Stimulated activated CD8-positive, alpha-beta memory T cell treated with anti-CD3 and anti-CD28 coated beads, Interleukin-12 subunit alpha, Interleukin-12 subunit beta, amount 100 ng/mL, for 24 hours (primary cell): ENCODE results near the gene LRRC14B.
"Not testable (repeated sequence)": the region's sequence is repeated elsewhere in the genome, so short reads cannot be mapped to it uniquely, and the experiment has no call there.

ENCODE experiments used
- DNase-seq: peaks from one replicate; pipeline ENCODE4 v3.0.0-alpha.2; 2020; ENCODE audit errors: extremely low read depth

Gene LRRC14B

DNA sequence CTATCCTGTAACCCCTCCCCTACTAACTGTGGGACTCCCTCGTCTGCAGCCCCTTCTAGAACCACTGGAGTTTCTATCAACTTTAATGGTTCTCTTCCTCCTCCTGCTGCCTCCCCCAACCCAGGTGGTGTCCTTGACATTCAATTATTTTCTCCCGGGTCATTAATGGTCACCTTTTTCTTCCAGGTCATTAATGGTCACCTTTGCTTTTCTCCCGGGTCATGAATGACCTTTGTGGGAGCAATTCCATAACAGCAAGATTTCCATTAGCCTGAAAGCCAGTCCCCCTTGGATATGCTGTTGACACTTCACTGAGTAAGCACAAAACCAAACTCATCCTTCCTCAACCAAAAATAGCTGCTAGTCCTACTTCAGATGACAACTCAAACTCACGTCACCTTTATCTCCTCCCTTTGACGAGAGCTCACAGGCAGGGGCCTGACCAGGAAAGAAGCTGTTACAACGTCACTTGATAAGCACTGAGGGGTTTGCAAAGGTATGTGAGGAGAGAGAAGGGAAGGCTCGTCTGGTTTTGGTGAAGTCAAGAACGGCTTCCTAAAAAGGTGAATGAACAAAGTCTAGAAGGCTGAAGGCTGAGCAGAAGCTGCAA, 15.7 kb downstream of the LRRC14B start:
- DNase-seq: no peak

DNA sequence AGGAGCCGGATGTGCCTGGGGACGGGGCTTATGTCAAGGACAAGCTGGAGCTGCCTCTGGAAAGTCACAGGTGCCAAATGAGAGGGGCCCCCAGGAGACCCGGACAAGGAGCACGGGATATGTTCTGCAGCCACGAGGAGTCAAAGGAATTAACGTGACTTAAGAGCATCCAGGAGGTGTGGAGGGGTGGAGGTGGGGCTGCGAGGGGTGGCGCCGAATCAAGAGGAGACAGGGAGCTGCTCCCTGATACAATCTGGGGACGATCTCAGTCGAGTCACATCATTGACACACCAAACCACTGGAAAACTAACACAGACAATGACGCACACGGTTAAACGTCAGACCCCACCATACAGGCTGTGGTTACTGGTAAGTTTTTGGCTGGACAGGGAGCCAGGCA, 16.3 kb downstream of the LRRC14B start:
- no peak for DNase-seq

DNA sequence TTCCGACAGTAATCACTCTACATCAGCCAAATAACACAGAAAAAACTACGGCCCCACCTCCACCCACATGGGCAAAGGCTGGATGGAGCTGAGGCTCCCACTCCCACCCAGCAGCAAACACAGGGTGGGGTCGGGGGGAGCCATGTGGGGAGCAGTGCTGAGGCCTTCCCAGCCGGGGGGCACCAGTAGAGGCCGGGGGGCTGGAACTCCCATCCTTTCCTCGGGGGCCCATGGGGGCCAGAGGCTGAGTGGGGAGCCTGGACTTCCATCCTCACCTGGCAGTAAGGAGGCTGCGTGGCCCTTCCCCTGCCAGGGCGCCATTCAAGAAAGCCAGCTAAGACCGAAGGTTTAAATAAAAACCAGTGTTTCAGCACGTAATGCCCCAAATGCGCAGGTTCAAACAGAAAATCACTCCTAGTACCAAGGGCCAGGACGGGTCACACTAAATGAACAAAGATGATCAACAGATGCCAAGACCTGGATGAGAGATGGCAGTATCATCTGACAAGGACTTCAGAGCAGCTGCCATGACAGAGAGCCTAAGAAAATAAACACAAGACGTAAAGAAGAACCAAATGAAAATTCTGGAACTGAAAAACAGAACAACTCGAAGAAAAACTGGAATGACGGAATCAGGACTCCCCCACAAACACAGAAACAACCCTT, 17.3 kb downstream of the LRRC14B start:
- no peak for DNase-seq

DNA sequence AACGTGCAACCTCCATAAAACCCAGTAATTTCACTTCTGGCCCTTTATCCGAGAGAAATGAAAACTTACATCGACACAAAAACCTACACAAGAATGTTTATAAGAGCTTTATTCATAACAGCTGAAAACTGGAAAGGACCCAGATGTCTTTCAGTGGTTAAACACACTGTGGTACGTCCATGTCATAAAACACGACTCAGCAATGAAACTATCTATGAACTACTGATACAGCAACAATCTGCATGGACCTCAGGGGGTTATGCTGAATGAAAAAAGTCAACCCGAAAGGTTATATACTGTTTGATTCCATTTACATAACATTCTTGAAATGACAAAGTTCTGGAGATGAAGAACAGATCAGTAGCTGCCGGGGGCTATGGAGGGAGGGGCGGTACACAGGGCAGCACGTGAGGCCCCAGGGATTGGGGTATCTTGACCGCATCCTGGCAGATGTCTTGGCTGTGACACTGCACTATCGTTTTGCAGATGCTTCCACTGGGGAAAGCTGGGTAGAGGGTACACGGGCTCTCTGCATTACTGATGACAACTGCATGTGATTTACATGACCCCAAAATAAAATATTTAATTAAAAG, 22.6 kb downstream of the LRRC14B start:
- no peak for DNase-seq

DNA sequence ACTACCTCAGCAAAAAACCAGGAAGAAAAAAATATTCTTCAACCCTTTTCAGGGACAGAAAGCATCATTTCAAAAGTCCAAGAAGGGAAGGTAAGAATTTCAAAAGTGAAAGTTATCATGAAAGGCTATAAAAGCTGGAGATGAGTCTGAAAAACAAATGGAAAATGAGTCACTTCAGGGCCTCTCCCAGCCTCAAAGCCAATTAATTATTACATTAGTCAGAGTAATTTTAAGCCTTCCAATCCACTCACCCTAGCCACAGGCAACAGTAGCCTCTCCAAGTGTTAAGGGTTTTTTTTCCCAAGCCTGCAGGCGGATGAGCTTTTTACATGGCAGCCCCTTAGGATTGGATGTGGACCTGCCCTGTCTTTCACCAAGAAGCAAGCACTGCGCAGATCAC, 24.0 kb downstream of the LRRC14B start:
- DNase-seq: not testable (repeated sequence)

DNA sequence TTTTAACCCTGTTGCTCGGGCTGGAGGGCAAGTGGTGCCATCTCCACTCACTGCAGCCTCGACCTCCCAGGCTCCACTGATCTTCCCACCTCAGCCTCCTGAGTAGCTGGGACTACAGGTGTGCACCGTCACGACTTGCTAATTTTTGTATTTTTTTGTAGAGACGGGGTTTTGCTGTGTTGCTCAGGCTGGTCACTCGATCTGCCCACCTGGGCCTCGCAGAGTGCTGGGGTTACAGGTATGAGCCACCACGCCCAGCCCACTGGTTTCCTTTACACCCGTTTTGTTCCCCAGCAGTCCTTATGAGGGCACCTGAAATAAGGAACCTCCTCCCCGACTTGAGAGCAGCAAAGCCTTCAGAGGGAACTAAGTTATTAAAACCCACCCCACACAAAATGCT, 24.8 kb downstream of the LRRC14B start:
- DNase-seq: not testable (repeated sequence)

DNA sequence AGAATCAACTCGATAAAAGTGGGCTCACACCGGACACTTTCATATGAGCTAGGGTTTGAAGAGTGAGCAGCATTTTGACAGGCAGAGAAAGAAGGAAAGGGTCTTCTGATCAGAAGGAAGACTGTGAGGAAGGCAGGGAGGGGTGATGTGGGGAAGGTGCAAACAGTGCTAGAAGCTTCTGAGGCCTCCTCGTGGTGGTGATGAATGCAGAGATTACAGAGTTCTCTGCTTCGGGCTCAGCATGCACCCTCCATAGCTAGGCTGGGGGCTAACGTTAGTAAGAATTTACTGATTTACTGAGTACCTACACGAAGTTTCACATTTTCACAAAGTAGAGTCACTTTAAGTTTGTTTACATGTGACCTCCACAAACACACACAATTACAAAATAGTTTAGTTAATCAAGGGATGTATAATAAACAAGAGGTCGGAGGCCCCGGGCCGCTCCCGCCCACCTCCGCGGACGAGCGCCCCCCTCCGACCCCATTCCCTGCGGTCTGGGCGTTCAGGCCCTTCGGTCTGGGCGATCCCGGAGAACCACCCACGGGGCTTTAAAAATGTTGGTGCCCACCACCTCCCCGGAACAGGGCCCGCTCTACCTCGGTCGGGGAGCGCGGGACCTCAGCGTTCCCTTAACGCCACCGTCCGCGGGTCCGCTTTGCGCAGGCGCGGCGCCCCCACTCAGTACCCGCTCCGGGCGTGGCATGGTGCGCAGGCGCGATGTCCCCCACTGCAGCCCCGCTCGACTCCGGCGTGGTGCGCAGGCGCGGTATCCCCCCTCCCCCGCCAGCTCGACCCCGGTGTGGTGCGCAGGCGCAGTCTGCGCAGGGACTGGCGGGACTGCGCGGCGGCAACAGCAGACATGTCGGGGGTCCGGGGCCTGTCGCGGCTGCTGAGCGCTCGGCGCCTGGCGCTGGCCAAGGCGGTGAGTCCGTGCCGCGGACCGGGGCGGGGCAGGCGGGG, 26.5 kb downstream of the LRRC14B start, which contains the start of the genes CCDC127 and SDHA:
TSS of gene CCDC127 (minus strand) at position 660 of the 963 bp plus-strand sequence. CDS start 1,304 bp downstream, outside the sequence.
TSS of gene SDHA (plus strand) at position 827 of the 963 bp plus-strand sequence. CDS start at position 863, 36 bp downstream.
- DNase-seq: peak; percentile 98

DNA sequence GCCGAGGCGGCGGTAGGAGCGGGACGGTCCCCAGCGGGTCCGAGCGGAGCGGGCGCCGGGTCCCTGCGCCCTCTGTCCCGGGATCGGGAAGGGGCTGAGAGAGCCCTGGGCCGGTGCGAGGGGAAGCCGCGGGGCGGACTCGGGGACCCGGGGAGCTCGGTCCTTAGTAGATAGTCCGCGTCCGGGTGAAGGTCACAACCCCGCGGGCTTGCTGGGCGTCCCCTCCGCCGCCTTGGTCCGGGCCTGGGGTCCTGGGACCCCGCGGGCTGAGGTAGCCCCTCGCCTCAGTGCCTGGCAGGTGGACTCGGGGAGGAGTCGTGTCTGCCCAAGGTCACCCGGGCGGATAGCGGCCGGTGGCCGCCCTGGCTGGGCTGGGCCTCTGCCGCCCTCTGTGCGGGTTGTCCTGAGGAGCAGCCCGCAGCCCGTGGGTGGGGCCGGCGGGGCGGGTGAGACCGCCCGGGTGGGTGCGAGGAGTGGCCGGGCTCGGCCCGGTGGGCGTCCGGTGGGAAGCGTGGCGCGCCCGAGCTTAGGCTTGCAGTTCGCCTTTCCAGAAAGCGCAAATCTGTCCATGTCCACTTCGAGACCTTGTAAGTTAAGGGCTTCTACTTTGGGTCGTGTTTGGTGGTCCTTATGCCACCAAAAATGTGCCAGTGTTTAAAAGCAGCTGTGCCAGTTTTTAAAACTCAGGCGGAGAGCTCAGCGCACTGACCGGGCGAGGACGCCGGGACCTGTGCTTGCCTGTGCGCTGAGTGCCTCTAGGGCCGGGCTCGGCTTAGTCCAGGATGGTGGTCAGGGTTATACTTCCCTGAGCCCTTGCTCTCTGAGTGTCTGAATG, 27.4 kb downstream of the LRRC14B start:
- DNase-seq: no peak

DNA sequence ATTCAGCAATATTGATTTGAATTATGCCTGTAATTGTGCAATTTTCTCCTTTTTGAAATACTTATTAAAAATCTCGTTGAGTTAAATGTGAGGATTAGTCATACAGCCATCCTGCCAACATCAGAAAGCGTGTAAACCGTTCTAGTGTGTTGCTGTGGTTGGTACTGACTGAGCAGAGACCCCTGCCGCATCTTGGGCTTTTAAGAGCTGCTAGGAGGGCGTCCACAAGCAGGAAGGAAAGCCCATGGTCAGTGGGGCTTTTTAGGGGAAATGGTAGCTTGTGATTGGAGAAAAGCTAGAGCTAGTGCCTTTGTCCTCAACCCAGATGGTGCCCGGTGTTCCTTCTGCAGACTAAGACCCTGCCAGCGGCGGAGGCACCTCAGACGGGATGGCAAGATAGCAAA, 28.2 kb downstream of the LRRC14B start:
- no peak for DNase-seq

DNA sequence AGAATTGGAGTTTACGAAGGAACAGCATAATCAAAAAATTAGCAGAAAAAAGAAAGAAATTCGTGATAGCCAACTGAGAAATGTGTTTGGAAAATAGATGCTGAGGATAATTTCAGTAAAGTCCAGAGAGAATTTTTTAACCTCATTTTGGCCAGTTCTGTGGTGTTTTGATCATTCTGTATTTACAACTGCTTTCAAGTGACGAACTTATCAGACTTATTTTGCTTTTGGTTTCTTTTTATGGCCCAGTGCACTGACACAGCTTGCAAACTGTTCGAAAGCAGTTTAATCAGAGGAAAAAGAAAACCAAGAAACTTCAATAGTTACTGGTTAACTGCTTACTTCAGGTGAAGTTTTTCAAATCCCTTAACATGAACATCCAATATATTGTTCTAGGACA, 28.7 kb downstream of the LRRC14B start:
- DNase-seq: no peak

DNA sequence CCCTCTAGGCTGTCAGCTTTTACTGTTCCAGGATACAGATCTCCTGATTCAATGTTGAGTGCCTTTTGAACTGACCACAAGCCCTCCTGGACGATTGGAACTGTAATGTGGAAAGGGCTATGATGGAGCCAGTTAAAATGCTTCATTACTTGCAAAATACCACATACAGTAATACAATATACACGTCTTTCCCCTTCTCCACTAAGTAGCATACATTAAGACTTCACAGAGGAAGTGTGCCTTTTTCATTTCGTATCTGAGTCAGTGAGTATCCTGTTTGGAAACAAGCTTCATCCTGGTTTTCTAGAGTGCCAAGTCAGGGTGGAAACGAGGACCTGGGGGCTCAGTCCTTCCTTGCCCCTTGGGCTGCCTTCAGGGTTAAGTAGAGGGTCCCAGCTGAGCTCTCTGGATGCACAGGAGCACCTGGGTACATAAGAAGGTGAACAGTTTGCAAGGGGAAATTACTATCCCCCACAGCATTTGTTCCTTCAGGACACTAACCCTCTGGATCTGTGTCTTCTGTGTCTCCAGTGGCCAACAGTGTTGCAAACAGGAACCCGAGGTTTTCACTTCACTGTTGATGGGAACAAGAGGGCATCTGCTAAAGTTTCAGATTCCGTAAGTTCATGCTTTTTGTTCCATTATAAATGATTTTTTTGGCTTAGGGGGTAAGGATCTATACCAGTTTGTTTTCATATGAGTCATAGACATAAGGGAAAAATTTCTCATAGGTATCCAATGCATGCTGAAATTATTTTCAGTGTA, 31.8 kb downstream of the LRRC14B start:
- not testable (repeated sequence) for DNase-seq

DNA sequence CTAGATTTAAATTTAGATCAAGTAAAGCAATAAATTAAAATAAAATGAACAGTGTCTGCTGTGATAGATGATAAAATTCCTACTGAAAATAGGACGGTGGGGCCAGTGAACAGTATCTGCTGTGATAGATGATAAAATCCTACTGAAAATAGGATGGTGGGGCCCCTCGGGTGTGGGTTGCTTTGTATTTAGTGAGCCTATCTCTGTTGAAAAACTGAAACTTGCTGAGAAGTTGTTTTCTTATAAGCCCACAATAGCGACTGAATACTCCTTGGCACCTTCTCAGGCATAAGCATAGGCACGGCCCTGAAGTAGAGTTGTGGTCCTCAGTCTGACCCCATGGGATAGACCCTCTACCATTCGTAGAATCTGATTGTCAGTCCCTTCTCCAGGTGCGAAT, 32.5 kb downstream of the LRRC14B start:
- DNase-seq: no peak

DNA sequence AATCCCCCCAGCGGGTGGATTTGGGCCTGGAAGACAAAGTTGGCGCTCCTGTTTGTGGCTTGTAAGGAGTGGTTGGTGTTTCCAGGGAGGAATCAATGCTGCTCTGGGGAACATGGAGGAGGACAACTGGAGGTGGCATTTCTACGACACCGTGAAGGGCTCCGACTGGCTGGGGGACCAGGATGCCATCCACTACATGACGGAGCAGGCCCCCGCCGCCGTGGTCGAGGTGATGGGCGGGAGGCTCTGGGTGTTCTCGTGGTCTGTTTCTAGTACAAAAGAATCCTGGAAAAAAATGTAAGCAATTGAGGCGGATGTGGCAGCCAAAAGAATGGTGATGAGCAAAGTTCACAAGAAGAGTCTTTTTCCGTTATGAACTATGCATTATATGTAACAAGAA, 34.0 kb downstream of the LRRC14B start:
- no peak for DNase-seq

DNA sequence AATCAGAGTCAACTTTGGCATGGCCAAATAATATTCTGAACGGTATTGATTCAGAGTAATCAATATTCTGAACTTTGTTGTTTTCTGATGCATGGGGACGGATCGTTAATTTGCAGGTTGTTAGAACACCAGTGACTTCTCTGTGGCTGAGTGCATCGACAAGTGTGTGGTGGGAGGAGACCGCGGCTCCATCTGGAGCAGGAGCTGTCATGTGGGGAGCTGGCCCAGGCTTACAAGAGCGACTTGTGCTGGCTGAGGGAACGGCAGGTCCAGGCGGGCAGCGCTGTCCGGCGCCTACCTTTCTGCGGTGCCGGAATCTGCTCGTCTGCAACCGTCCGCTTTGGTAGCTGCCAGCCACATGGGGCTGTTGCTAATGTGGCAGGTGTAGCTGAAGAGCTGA, 36.1 kb downstream of the LRRC14B start:
- DNase-seq: not testable (repeated sequence)

DNA sequence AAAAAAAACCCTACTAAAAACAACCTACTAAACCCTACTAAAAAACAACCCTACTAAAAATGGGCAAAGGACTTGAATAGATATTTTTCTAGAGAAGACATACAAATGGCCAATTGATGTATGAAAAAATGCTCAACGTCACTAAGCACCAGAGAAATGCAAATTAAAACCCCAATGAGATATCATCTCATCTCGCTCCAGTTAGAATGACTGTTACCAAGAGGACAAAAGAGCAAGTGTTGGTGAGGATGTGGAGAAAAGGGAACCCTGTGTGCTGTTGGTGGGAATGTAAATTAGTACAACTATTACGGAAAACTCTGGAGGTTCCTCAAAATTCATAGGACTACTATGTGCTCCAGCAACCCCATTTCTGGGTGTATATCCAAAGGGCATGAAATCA, 37.6 kb downstream of the LRRC14B start:
- no peak for DNase-seq

DNA sequence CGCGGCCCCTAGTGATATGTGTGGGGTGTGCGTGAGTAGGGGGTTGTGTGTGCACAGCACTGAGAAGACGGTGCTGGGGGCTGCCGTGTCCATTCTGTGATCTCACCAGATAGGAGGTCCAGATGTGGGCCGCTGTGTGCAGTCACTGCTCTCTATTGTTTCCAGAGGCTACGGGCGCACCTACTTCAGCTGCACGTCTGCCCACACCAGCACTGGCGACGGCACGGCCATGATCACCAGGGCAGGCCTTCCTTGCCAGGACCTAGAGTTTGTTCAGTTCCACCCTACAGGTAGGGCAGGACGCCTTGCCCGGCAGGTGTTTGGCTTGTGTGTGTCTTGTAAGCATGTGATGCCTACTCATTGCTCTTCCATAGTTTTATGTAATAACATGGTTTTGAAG, 39.4 kb downstream of the LRRC14B start:
- no peak for DNase-seq

DNA sequence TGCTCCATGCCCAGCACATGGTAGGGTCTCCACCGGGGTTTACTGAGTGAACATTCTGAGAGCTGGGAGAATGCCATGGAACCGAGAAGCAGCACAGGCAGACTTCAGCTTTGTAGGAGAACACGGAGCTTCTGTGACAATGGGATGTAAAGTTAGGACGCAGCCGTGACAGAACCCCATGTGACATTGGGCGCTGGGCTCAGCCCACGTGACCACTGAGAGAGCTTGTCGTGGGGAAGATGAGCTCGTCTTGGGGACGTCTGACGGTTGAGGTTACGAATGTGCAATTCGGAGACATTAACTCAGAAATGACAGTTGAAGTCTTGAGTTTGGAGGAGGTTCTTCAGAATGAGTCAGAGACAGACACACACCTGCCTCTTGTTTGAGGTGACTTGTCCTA, 40.4 kb downstream of the LRRC14B start:
- DNase-seq: no peak

DNA sequence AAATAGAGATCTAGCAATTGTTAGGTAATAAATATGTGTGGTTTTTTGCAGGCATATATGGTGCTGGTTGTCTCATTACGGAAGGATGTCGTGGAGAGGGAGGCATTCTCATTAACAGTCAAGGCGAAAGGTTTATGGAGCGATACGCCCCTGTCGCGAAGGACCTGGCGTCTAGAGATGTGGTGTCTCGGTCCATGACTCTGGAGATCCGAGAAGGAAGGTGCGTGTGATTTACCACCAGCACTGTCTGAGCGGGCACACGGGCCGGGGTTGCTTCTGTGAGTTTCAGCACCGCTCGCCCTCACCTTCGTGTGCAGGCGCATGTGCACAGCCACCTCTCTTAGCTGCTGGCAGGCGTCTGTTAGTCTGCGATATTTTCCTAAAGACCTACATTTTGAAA, 42.1 kb downstream of the LRRC14B start:
- DNase-seq: not testable (repeated sequence)

DNA sequence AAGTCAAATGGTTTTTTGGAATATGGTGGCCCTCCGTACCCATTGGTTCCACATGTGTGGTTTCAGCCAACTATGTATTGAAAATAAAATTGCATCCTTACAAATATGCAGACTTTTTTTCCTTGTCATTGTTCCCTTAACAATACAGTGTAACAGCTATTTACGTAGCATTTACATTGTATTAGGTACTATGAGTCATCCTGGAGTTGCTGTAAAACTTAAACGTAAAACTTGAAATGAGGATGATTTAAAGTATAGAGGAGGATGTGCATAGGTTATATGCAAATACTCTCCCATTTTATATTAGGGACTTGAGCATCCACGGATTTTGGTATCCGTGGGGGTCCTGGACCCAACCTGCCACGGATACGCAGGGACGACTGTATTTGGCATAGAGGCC, 43.2 kb downstream of the LRRC14B start:
- no peak for DNase-seq

DNA sequence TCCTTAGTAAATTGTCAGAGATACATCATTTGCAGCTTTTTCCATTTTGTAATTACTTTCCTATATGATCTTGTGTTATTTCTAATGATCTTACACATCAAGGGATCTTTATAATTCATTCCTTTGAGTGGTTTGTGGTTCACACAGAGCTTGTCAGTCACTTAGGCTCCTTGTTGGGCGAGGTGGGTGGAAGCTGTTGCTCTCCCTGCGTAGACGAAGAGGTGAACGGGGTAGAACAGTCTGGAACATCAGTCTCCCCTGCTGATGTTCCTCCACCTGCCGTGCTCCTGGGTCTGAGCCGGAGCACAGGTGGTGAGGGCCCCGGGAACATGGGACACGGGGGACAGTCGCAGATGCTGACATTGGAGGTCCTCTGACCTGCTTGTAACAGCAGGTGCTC, 44.2 kb downstream of the LRRC14B start:
- DNase-seq: not testable (repeated sequence)
